GM19099 (cell line): Measurements from ENCODE around the gene ALB.

Experiments used
- POLR2A ChIP-seq: IDR thresholded peaks from 3 replicates; pipeline ENCODE4 v1.6.1; 2011; ENCODE audit warnings: low read depth; ENCODE audit not compliant: insufficient read length; ENCODE audit errors: extremely low read depth

ALB gene

DNA sequence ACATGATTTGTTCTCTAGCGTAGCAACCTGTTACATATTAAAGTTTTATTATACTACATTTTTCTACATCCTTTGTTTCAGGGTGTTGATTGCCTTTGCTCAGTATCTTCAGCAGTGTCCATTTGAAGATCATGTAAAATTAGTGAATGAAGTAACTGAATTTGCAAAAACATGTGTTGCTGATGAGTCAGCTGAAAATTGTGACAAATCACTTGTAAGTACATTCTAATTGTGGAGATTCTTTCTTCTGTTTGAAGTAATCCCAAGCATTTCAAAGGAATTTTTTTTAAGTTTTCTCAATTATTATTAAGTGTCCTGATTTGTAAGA is 2.4 kb downstream of the ALB start:
- TF ChIP-seq POLR2A, result no peak

DNA sequence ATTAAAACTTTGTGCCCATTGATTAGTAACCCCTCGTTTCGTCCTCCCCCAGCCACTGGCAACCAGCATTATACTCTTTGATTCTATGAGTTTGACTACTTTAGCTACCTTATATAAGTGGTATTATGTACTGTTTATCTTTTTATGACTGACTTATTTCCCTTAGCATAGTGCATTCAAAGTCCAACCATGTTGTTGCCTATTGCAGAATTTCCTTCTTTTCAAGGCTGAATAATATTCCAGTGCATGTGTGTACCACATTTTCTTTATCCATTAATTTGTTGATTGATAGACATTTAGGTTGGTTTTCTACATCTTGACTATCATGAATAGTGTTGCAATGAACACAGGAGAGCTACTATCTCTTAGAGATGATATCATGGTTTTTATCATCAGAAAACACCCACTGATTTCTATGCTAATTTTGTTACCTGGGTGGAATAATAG is 3.2 kb downstream of the ALB start:
- no peak for TF ChIP-seq POLR2A

DNA sequence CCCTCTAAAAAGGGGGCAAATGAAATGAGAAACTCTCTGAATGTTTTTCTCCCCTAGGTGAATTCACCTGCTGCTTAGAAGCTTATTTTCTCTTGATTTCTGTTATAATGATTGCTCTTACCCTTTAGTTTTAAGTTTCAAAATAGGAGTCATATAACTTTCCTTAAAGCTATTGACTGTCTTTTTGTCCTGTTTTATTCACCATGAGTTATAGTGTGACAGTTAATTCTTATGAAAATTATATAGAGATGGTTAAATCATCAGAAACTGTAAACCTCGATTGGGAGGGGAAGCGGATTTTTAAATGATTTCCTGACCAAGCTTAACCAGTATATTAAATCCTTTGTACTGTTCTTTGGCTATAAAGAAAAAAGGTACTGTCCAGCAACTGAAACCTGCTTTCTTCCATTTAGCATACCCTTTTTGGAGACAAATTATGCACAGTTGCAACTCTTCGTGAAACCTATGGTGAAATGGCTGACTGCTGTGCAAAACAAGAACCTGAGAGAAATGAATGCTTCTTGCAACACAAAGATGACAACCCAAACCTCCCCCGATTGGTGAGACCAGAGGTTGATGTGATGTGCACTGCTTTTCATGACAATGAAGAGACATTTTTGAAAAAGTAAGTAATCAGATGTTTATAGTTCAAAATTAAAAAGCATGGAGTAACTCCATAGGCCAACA is 4.2 kb downstream of the ALB start:
- no peak for TF ChIP-seq POLR2A

DNA sequence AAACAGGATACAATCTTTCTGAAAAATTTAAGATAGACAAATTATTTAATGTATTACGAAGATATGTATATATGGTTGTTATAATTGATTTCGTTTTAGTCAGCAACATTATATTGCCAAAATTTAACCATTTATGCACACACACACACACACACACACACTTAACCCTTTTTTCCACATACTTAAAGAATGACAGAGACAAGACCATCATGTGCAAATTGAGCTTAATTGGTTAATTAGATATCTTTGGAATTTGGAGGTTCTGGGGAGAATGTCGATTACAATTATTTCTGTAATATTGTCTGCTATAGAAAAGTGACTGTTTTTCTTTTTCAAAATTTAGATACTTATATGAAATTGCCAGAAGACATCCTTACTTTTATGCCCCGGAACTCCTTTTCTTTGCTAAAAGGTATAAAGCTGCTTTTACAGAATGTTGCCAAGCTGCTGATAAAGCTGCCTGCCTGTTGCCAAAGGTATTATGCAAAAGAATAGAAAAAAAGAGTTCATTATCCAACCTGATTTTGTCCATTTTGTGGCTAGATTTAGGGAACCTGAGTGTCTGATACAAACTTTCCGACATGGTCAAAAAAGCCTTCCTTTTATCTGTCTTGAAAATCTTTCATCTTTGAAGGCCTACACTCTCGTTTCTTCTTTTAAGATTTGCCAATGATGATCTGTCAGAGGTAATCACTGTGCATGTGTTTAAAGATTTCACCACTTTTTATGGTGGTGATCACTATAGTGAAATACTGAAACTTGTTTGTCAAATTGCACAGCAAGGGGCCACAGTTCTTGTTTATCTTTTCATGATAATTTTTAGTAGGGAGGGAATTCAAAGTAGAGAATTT is 5.2 kb downstream of the ALB start:
- no peak for TF ChIP-seq POLR2A

DNA sequence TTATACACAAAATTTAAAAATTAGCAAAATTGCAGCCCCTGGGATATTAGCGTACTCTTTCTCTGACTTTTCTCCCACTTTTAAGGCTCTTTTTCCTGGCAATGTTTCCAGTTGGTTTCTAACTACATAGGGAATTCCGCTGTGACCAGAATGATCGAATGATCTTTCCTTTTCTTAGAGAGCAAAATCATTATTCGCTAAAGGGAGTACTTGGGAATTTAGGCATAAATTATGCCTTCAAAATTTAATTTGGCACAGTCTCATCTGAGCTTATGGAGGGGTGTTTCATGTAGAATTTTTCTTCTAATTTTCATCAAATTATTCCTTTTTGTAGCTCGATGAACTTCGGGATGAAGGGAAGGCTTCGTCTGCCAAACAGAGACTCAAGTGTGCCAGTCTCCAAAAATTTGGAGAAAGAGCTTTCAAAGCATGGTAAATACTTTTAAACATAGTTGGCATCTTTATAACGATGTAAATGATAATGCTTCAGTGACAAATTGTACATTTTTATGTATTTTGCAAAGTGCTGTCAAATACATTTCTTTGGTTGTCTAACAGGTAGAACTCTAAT is 6.0 kb downstream of the ALB start:
- no peak for TF ChIP-seq POLR2A

DNA sequence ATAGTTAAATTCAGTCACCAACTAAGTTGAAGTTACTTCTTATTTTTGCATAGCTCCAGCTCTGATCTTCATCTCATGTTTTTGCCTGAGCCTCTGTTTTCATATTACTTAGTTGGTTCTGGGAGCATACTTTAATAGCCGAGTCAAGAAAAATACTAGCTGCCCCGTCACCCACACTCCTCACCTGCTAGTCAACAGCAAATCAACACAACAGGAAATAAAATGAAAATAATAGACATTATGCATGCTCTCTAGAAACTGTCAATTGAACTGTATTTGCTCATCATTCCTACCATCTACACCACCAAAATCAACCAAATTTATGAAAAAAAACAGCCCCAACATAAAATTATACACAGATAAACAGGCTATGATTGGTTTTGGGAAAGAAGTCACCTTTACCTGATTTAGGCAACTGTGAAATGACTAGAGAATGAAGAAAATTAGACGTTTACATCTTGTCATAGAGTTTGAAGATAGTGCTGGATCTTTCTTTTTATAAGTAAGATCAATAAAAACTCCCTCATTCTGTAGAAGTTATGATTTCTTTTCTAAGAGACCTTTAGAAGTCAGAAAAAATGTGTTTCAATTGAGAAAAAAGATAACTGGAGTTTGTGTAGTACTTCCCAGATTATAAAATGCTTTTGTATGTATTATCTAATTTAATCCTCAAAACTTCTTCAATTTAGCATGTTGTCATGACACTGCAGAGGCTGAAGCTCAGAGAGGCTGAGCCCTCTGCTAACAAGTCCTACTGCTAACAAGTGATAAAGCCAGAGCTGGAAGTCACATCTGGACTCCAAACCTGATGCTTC is 7.0 kb downstream of the ALB start:
- no peak for TF ChIP-seq POLR2A

DNA sequence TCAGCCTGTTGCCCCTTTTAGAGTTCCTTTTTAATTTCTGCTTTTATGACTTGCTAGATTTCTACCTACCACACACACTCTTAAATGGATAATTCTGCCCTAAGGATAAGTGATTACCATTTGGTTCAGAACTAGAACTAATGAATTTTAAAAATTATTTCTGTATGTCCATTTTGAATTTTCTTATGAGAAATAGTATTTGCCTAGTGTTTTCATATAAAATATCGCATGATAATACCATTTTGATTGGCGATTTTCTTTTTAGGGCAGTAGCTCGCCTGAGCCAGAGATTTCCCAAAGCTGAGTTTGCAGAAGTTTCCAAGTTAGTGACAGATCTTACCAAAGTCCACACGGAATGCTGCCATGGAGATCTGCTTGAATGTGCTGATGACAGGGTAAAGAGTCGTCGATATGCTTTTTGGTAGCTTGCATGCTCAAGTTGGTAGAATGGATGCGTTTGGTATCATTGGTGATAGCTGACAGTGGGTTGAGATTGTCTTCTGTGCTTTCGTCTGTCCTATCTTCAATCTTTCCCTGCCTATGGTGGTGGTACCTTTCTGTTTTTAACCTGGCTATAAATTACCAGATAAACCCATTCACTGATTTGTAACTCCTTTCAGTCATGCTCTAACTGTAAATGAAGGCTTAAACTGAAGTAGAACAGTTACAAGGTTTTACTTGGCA is 7.8 kb downstream of the ALB start:
- no peak for TF ChIP-seq POLR2A

DNA sequence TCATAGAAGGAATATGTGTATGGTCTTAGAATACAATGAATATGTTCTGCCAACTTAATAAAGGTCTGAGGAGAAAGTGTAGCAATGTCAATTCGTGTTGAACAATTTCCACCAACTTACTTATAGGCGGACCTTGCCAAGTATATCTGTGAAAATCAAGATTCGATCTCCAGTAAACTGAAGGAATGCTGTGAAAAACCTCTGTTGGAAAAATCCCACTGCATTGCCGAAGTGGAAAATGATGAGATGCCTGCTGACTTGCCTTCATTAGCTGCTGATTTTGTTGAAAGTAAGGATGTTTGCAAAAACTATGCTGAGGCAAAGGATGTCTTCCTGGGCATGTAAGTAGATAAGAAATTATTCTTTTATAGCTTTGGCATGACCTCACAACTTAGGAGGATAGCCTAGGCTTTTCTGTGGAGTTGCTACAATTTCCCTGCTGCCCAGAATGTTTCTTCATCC is 9.2 kb downstream of the ALB start:
- no peak for TF ChIP-seq POLR2A

DNA sequence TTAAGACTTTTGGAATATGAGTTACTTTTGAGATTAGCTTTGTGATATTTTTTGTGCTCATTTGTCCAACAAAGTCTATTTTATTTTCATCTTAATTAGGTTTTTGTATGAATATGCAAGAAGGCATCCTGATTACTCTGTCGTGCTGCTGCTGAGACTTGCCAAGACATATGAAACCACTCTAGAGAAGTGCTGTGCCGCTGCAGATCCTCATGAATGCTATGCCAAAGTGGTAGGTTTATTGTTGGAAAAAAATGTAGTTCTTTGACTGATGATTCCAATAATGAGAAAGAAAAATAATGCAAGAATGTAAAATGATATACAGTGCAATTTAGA is 10.8 kb downstream of the ALB start:
- TF ChIP-seq POLR2A, result no peak

DNA sequence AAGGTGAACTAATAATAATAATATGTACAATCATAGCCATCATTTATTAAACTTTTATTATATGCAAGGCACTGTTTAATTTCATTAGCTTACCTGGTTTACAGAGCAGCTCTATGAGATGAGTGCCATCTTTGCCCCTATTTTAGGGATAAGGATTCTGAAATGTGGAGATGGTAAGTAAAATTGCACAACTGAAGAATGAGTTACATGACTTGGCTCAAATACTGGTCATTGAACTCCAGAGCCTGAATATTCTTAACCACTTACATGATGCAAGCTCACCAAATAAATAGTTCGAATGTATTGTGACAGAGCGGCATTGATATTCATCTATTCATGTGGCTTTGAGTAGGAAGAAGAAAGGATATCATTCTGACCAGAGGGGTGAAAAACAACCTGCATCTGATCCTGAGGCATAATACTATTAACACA is 11.7 kb downstream of the ALB start:
- no peak for TF ChIP-seq POLR2A

DNA sequence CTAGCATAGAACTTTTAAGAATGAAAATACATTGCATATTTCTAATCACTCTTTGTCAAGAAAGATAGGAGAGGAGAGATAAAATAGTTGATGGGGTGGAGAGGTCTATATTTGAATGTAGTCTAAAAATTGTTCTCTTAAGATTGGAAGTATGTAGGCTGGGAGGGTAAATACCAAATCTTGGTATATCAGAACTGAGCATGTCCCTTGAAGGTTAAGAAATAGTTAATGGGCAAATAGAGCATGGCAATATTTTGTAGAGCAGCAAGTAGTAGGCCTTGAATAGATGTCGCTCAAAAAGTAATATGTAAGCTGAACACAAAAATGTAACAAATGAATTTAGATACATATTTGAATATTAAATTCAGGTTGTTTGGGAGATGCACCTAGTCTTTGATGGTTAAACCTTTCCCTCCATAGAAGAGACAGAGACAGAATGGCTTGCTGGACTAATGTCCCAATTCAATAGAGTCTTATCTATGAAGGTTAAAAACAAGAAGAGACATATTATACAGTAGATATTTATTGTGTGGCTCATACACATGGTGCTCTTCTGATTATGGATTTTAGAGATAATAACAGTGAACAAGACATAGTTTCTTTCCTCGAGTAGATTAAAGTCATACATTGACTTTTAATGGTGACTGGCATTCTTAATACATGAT is 12.5 kb downstream of the ALB start:
- no peak for TF ChIP-seq POLR2A

DNA sequence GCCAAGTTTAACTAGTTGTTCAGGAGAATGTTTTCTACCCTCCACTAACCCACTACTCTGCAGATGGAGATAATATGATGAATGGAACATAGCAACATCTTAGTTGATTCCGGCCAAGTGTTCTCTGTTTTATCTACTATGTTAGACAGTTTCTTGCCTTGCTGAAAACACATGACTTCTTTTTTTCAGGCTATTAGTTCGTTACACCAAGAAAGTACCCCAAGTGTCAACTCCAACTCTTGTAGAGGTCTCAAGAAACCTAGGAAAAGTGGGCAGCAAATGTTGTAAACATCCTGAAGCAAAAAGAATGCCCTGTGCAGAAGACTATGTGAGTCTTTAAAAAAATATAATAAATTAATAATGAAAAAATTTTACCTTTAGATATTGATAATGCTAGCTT is 13.3 kb downstream of the ALB start:
- no peak for TF ChIP-seq POLR2A

DNA sequence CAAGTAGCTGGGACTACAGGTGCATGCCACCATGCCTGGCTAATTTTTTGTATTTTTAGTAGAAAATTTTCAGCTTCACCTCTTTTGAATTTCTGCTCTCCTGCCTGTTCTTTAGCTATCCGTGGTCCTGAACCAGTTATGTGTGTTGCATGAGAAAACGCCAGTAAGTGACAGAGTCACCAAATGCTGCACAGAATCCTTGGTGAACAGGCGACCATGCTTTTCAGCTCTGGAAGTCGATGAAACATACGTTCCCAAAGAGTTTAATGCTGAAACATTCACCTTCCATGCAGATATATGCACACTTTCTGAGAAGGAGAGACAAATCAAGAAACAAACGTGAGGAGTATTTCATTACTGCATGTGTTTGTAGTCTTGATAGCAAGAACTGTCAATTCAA is 13.9 kb downstream of the ALB start:
- no peak for TF ChIP-seq POLR2A

DNA sequence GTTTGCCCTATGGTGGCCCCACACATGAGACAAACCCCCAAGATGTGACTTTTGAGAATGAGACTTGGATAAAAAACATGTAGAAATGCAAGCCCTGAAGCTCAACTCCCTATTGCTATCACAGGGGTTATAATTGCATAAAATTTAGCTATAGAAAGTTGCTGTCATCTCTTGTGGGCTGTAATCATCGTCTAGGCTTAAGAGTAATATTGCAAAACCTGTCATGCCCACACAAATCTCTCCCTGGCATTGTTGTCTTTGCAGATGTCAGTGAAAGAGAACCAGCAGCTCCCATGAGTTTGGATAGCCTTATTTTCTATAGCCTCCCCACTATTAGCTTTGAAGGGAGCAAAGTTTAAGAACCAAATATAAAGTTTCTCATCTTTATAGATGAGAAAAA is 14.6 kb downstream of the ALB start:
- no peak for TF ChIP-seq POLR2A
